ENCODE data around the gene ARAP1.

DNA sequence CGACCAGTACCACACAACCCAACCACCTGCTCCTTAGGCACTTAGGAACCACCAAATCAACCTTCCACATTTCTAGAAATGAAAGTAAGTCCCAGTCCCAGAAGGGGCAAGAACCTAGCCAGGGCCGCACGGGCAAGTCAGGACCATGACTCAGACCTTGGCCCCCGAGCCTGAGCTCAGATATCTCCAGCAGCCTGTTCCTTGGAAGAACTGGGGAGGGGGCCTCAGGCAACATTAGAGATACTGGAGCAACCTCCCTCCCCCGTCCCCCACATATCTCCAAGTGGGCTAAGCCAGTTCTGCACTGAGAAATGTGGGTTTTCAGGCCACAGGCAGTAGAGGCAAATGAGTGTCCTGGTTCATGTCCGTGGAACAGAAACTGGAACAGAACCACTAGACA lies 7.7 kb downstream of the ARAP1 start:
- TF ChIP-seq EZH2 (optimal IDR thresholded peaks at IDR 0.05; ENCODE audit: low read depth, low read length) (no peak), CTCF (IDR thresholded peaks at IDR 0.05; ENCODE audit: low read length) (no peak), EZH2phosphoT487 (IDR thresholded peaks at IDR 0.05; ENCODE audit: low read length) (no peak)
